Activated CD8-positive, alpha-beta memory T cell treated with anti-CD3 and anti-CD28 coated beads, Interleukin-2, amount 50 U/mL, for 48 hours (primary cell): ENCODE results near the gene HEPH.
"Not testable (repeated sequence)": the region's sequence is repeated elsewhere in the genome, so short reads cannot be mapped to it uniquely, and the experiment has no call there.

Experiments
- DNase-seq: peaks from one replicate; pipeline ENCODE4 v3.0.0-alpha.2; 2020

Gene HEPH

GRCh38 chrX:66163849-66164411 is at the start of gene HEPH:
TSS of gene HEPH (plus strand) at chrX:66164247. CDS start at chrX:66170571, 6,324 bp downstream.
- no peak for DNase-seq

DNA sequence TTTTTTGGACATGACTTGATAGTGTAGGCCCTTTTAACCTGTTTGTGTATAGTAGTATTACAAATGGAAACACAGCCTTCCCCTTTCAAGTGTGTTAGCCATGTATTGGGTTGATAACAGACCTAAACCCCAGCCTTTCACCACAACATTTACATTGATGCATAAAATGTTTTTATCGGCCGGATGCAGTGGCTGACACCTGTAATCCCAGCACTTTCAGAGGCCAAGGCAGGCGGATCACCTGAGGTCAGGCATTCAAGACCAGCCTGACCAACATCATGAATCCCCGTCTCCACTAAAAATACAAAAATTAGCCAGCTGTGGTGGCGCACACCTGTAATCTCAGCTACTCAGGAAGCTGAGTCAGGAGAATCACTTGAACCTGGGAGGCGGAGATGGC is 45.3 kb upstream of the HEPH start:
- not testable (repeated sequence) for DNase-seq

GRCh38 chrX:66121354-66121753 is 42.7 kb upstream of the HEPH start:
- not testable (repeated sequence) for DNase-seq

GRCh38 chrX:66126662-66127061 is 37.4 kb upstream of the HEPH start:
- DNase-seq, result no peak

GRCh38 chrX:66130469-66130868 is 33.6 kb upstream of the HEPH start:
- DNase-seq, result no peak

DNA sequence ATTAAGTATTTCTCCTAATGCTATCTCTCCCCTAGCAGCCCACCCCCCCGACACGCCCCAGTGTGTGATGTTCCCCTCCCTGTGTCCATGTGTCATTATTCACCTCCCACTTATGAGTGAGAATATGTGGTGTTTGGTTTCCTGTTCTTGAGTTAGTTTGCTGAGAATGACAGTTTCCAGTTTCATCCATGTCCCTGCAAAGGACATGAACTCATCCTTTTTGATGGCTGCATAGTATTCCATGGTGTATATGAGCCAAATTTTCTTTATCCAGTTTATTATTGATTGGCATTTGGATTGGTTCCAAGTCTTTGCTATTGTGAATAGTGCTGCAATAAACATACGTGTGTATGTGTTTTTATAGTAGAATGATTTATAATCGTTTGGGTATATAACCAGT is 28.8 kb upstream of the HEPH start:
- DNase-seq, result not testable (repeated sequence)

- DNase-seq, result no peak
Observed at GRCh38 chrX:66142351-66142750, 21.7 kb upstream of the HEPH start.

- no peak for DNase-seq
Observed at GRCh38 chrX:66144258-66144657, 19.8 kb upstream of the HEPH start.

GRCh38 chrX:66149519-66149918 is 14.5 kb upstream of the HEPH start:
- no peak for DNase-seq

DNA sequence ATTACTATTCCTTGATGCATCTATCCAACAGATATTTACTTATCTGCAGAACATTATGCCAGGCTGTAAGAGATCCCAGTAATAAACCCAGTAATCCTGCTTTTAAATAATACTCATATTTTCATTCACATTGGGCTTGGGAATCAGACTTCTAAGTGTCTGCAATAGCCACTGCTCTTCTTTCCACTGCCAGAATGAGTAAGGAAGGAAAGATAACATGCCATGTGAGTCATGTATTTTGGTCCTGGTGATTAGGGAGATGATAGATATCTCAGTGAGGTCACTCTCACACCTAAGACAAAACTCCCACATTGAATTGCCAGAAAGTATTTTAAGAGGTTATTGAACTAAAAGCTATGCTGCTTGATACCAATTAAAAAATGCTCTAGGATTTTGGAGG is 13.9 kb upstream of the HEPH start:
- DNase-seq, result no peak

DNA sequence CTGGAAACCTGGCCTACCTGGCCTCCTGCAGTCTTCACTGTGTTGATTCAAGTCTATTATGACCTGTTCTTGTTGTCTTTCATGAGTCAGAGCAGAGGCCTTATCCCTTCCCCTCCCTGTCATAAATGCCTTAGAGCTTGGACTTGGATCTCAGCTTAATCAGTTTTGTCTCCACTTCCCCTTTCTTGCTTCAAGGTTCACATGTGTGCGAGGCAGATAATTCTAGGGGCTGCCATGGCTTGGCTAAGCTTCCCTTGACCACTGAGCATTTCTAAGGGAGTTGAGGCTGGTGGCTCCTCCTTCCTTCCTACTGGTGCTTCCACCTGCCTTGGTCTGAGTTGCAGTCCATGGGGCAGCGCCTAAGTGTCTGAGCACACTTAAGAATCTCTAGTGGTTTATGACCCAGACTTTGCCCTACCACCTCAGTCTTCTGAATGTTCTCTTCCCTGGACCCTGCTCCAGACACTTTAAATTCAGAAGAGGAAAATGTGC is 1.7 kb upstream of the HEPH start:
- no peak for DNase-seq

GRCh38 chrX:66163447-66163846 is 600 bp upstream of the HEPH start:
- no peak for DNase-seq

DNA sequence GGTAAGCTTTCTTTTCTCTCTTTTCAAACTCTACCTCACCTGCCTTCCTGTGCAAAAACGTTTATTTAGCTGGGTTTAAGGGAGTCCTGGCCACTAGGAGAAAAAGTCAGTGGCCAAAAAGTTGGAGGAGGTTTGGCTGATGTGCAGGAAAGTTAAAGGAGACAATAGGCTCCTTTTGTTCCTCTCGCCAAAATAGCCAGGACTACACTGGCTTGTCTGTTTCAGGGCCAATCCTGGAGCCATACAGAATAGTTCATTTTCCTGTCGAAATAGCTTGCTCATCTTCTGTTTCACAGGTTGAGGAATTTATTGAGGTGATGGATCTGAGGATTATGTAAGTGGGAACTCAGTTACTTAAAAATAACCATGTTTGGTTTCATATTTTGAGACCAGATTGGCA is 423 bp downstream of the HEPH start:
- DNase-seq, result no peak

GRCh38 chrX:66164931-66165330 is 884 bp downstream of the HEPH start:
- no peak for DNase-seq

DNA sequence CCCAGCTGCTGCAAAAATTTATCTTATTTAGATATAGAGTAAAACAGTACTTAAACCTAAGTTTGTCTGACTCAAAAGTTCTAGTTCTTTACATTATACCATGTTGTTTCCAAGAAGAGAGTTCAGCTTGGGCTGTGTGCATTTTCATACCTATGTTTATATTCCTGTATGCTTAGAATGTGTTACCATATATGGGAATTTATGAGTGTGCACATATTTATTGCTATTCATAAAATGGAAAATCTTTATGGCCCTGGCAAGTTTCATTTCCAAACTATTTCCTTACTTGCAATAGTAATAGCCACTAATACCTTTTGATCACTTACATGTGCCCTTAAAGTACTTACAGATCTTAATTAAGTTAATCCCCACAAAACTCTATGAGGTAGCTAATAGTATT is 2.6 kb downstream of the HEPH start:
- no peak for DNase-seq

- DNase-seq, result no peak
Observed at GRCh38 chrX:66167431-66167830, 3.4 kb downstream of the HEPH start.

GRCh38 chrX:66176134-66176533 is 12.1 kb downstream of the HEPH start:
- no peak for DNase-seq

DNA sequence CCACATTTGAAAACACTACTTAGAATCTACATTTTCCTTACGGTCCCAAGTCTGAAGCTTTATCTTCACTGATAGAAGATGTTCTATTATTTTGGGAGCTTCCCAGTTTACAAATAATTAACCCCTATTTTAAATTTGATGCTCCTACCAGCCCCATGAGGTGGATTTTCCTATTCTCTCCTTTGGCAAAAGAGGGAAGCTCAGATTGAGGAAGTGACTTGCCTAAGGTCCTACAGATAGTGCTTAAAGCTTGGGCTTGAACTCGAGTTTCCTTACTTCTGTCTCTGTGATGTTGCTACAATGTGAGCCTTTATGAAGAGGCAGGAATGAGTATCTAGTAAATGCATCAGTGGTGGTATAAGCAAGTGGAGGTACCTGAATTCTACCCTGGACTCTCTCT is 27.5 kb downstream of the HEPH start:
- no peak for DNase-seq

GRCh38 chrX:66193821-66194220 is 29.8 kb downstream of the HEPH start:
- no peak for DNase-seq

GRCh38 chrX:66200050-66200664 is 36.1 kb downstream of the HEPH start:
- DNase-seq, result no peak

DNA sequence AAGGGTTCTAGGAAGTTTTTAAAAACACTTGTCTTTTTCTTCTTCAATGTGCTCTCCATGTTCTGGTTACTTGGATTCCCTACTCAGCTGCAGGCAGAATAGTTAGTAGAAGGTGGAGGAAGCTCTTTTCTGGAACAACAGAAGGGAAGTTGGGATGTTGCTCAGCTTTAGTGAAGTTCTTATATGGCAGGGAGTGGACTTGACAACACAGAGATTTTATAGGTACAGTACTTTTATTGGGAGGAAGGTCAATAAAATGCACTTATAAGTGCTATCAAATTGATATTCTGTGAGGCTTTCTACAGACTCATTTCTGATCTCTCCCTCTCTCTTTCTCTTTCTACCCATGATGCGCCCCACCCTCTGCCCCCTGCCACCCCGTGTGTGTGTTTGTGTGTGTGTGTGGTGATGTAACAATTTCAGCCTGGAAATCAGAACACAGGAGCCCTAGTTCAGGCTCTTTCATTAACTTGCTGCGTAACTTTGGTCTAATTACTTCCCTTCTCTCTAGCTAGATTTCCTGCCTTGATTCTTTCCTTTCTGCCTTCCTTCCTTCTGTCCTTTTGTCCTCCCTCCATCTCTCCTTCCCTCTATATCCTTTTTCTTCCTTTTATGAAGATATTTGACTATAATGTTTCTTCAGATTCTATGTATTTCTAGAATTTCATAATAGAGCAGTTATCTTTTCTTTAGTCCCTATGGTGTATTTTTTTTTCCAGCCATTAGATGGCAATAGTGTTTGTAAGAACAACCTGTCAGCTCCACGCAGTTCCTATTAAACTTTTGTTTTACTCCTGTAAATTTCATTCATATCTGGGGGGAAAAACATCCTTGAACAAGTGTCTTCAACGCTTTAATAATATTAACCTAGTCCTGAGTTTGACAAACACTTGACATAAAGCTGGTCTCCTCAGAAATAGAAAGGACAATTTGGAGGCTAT is 37.1 kb downstream of the HEPH start:
- no peak for DNase-seq

DNA sequence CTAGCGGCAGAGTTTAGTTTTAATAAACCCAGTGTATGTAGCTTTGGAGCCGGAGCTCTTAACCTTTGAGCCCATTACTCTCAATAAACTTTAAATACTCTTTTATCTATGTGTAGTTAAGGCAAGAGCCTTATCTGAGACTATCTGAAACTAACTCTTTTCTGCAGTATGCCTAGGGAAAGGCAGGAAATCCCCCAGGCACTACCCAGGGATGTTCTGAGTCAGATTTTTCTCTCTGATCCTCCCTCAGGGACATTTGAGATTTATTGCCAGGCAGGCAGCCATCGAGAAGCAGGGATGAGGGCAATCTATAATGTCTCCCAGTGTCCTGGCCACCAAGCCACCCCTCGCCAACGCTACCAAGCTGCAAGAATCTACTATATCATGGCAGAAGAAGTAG is 39.1 kb downstream of the HEPH start:
- no peak for DNase-seq

DNA sequence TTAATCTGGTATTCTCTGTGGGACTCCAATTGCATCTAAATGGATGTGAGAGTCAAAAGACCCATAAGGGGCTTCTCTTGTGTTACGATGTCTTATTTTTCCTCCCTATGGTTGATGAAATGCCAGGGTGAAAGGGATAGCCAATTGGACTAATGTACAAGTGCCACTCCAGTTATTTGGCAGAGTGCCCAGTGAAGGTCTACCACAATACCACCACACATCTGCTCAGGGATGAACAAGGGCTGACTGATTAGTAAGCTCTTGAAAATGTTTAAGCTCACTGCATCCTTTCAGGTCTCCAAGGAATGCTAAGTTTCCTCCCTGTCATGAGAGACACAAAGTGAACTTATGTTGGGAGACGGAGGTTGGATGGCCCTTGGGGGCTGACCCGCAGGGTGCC is 57.8 kb downstream of the HEPH start:
- DNase-seq, result no peak

GRCh38 chrX:66232296-66232695 is 68.2 kb downstream of the HEPH start:
- no peak for DNase-seq
